PC-9 (cell line): ENCODE measurements around the gene ARHGAP35.

Source experiments
- CTCF ChIP-seq: fragments of 200-600 bp; sonication (generic); conservative IDR thresholded peaks from 2 replicates; pipeline ENCODE4 v1.6.1; 2017; ENCODE audit warnings: mixed run types, antibody characterized with exemption, mild to moderate bottlenecking, moderate library complexity
- EZH2 ChIP-seq: fragments of 200-600 bp; sonication (generic); IDR thresholded peaks from 2 replicates; pipeline ENCODE4 v1.8.0; 2017; ENCODE audit warnings: antibody characterized with exemption, low read depth

- TF ChIP-seq CTCF (no peak), EZH2 (no peak)
Measured at GRCh38 chr19:46861691-46862502, 1.1 kb downstream of the ARHGAP35 start.
